Stimulated activated CD4-positive, alpha-beta T cell treated with anti-CD3 and anti-CD28 coated beads, Interleukin-1b, Interleukin-23, amount 100 ng/mL, for 1 hour (primary cell): ENCODE measurements around the gene TCF21.

Experiments used
- DNase-seq, 2 donors: peaks; one replicate each; pipeline ENCODE4 v3.0.0-alpha.2; 2020; ENCODE audit warnings: low read depth in 2 of 2

Gene TCF21

DNA sequence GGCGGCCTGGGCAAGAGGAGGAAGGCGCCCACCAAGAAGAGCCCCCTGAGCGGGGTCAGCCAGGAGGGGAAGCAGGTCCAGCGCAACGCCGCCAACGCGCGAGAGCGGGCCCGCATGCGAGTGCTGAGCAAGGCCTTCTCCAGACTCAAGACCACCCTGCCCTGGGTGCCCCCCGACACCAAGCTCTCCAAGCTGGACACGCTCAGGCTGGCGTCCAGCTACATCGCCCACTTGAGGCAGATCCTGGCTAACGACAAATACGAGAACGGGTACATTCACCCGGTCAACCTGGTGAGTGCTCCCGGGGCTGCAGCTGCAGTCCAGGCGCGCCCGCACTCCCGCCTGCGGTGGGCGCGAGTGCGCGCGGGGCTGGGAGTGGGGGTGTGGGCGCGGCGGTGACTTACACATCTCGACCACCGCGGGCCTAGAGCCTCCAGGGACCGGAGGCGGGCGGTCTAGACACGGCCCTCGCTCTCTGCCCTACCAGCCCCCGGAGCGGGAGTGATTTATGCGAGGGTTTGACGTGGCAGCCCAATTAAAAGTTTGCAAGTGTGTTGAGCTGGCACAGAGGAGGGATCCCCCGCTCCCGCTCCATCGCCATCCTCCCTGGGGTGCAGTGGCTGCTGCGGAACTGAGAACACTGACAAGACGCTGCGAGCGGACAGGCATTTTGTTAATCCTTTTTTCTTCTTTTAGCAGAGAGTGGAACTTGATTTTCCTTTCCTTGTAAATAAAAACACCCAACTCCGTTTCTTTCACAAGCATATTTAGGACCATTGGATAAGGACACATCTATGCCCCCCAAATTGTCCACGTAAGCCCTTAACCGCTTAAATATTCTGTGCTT is 867 bp downstream of the TCF21 start:
- DNase-seq = no peak

- DNase-seq = no peak
These were observed 1.8 kb downstream of the TCF21 start for GRCh38 chr6:133890711-133891148.

DNA sequence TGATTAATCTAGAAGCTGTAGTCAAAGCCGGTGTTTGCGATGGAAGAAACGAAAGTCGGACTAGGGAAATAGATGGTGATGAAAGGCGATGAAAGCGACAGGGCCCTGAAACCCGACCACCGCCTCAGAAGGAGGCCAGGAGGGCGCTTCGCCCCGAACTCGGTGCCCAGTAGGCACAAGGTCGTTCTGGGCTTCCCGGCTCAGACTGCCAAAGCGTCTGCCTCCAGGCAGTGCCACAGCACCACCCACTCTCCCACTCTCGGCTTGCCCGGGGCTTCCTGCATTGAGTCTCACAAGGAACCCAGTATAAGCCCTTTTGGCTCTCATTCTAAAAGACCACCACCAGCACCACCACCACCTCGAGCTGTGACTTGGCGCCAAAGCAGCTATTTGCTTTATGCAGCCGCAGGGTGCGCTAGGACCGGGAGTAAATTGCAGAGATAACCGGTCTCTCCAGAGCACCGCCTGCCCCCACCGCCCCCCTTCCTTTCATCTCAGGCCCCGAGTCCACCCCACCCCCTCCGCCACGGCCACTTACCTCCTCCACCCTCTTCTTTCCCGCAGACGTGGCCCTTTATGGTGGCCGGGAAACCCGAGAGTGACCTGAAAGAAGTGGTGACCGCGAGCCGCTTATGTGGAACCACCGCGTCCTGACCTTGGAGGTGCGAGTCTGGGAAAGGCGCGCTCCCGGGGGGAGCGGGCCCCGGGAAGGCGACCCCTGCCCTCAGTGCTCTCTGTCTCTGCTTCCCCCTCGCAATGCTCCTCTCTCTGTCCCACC is 2.4 kb downstream of the TCF21 start:
- DNase-seq = no peak

GRCh38 chr6:133891927-133892812 is 3.3 kb downstream of the TCF21 start:
- DNase-seq = no peak

- no peak for DNase-seq
These were observed 4.1 kb downstream of the TCF21 start for GRCh38 chr6:133892813-133893691.

- DNase-seq = no peak
These were observed 5.0 kb downstream of the TCF21 start for GRCh38 chr6:133893946-133894345.

DNA sequence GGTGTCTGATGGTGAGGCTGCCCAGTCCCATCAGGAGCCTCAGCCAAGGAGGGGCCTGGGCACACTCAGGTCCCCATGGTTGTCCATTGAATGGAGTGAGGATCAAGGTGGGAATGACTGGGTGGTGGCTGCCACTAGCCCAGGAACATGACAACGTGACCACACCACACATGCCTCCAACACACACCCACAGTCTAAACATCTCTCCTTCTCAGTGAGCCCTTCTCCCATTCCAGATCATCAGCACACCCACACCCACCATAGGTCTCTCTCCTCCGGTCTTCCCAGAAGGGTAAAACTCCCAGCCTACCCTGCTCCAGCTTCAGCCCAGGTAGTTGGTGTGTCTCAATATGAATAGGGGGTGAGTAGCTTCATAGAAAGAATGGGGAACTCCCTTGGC is 5.5 kb downstream of the TCF21 start:
- no peak for DNase-seq

GRCh38 chr6:133894795-133895358 is 6.0 kb downstream of the TCF21 start:
- no peak for DNase-seq

- DNase-seq = no peak
These were observed 6.8 kb downstream of the TCF21 start for GRCh38 chr6:133895573-133896343.

DNA sequence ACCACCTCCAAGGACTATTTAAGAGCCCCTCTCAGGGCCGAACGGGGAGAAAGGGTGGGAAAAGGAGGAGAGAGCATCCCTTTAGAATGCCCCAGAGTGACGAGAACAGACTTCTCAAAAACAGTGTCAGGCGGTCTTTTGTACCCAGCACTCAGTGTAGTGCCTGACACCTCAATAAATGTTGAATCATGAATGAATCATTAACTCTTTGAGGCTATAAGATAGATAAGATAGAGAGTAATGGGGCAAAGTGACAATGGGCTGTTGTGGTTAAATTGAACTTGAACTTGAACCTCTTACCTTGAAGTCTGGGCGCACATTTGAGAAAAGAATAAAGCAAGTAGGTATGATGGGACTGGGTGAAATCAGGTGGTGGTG is 7.4 kb downstream of the TCF21 start:
- DNase-seq = no peak

DNA sequence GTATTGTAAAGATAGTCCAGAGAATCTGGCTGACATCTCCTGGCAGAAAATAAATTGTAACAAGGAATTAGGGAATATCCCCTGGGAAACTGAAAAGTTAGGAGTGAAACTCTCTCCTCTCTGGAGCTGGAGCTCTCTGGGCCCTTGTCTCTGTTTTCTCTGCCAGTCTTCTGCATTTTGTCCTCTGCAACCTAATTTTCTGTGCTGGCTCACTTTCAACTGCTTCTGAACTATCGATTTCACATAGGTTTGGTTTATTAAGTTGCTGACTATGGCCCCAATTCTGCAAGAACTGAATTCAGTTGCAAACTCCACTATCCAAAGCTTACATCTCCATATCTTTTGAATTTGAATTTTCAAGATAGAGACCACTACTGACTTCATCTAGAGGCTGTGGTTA is 9.3 kb downstream of the TCF21 start:
- DNase-seq = no peak

GRCh38 chr6:133899556-133899955 is 10.6 kb downstream of the TCF21 start:
- no peak for DNase-seq

- no peak for DNase-seq
These were observed 14.9 kb downstream of the TCF21 start for GRCh38 chr6:133903855-133904254.

- no peak for DNase-seq
These were observed 17.1 kb downstream of the TCF21 start for GRCh38 chr6:133906050-133906449.

DNA sequence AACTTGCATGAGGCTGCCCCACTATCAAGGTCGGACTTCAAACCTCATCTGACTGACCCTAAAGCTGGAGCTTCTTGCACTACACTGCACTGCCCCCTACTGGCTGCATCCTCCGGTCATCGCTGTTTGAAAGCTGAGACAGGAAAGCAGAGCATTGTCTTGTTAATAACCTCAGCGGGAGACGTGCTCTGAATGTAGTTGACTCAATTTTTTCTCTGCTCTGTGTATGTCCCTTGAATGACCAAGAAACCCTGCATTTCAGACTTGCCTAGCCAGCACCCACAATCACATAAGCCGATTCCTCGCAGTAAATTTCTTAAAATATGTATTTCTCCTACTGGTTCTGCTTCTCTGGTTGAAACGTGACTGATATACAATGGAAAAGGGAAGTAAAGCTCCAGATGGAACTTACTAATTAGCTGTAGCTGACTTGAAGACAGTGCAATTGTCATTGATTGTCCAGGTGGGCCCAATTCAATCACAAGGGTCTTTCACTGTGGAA is 27.8 kb downstream of the TCF21 start:
- peak; percentile 20 to 54 for DNase-seq

- DNase-seq = no peak
These were observed 28.9 kb downstream of the TCF21 start for GRCh38 chr6:133917781-133918180.

DNA sequence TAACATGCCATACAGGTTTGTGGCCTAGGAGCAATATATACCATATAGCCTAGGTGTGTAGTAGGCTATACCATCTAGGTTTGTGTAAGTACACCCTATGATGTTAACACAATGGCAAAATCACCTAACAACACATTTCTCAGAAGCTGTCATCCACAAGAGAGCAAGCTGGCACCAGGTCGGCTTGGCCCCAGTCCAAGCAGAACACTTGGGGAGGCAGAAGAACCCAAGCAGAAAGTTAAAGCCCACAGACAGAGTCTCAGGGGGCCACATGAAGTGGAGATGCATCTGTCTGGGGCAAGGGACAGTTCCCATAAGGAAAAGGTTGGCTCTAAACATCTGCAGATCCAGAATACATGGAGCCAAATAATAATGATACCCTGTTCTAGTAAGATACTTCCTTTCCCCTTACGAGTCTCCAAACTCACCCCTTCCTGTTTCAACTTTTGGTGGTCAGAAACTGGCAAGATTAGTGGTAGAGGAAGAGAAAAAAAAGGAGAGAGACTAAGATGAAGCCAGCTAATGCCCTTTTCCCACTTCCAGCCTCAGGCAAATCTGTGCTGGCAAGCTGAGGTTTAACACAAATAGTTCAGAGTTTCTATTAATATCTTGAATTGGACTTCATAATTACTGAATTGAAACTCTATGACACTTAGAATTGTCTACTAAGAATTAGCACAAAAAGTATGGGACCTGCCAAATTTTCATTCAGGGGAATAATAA is 29.5 kb downstream of the TCF21 start:
- no peak for DNase-seq

GRCh38 chr6:133919362-133919761 is 30.4 kb downstream of the TCF21 start:
- DNase-seq = no peak

GRCh38 chr6:133921249-133921859 is 32.4 kb downstream of the TCF21 start:
- DNase-seq = peak; percentile 11 to 29
